HepG2 (cell line): ENCODE data around the gene TREH. TPM values are rescaled to one million over a fixed set of nuclear protein-coding genes. Genes with fewer than 3 reads are reported as not detected.

Source experiments
- KLF13 ChIP-seq: sonication (generic); formaldehyde crosslinking; IDR thresholded peaks from 2 replicates; pipeline ENCODE4 v1.4.0; 2020; ENCODE audit warnings: mild to moderate bottlenecking, missing genetic modification reagents
- MXI1 ChIP-seq: IDR thresholded peaks from 3 replicates; pipeline ENCODE4 v1.6.1; 2012; ENCODE audit warnings: low read depth, low read length, inconsistent platforms, borderline replicate concordance
- PAWR ChIP-seq: sonication (generic); formaldehyde crosslinking; IDR thresholded peaks from 2 replicates; pipeline ENCODE4 v1.4.0; 2020; ENCODE audit warnings: missing genetic modification reagents, mild to moderate bottlenecking, borderline replicate concordance
- SPEN ChIP-seq: sonication (generic); formaldehyde crosslinking; IDR thresholded peaks from 2 replicates; pipeline ENCODE4 v1.5.1; 2020; ENCODE audit warnings: low read depth, mild to moderate bottlenecking, missing genetic modification reagents
- STAG1 ChIP-seq: sonication (generic); formaldehyde crosslinking; IDR thresholded peaks from 2 replicates; pipeline ENCODE4 v1.4.0; 2020; ENCODE audit warnings: missing genetic modification reagents
- ZNF17 ChIP-seq: sonication (generic); formaldehyde crosslinking; IDR thresholded peaks from 2 replicates; pipeline ENCODE4 v1.5.0; 2020; ENCODE audit warnings: mild to moderate bottlenecking, missing genetic modification reagents
- ZNF20 ChIP-seq: sonication (generic); formaldehyde crosslinking; IDR thresholded peaks from 2 replicates; pipeline ENCODE4 v1.4.0; 2020; ENCODE audit warnings: mild to moderate bottlenecking, moderate library complexity, missing genetic modification reagents
- ZNF34 ChIP-seq: sonication (generic); formaldehyde crosslinking; IDR thresholded peaks from 2 replicates; pipeline ENCODE4 v1.4.0; 2020; ENCODE audit warnings: mild to moderate bottlenecking, missing genetic modification reagents, borderline replicate concordance
- ZNF543 ChIP-seq: sonication (generic); formaldehyde crosslinking; IDR thresholded peaks from 2 replicates; pipeline ENCODE4 v1.4.0; 2020; ENCODE audit warnings: mild to moderate bottlenecking, missing genetic modification reagents
- ZNF816 ChIP-seq: sonication (generic); formaldehyde crosslinking; IDR thresholded peaks from 2 replicates; pipeline ENCODE4 v1.8.0; 2022; ENCODE audit warnings: missing genetic modification reagents, mild to moderate bottlenecking, borderline replicate concordance
- polyA plus RNA-seq, 8 experiments: library from polyadenylated mRNA; depleted of rRNA in 3 of 8; stranded (reverse) in 7 of 8; unstranded in 1 of 8; fragments of >200 nt; fragmentation: Illumina TruSeq in 4 of 8; extraction: Trizol in 4 of 8; gene quantifications; 2 replicates each; pipeline versions ENCODE4 v1.2.1 to v1.2.3, GENCODE V29; 2011 to 2016; ENCODE audit warnings: low read depth in 4 of 8, missing spikeins in 1 of 8, mixed read lengths in 1 of 8; ENCODE audit not compliant: insufficient read depth in 1 of 8
- total RNA-seq, 5 experiments: library from RNA; depleted of rRNA; stranded (reverse); fragments of >200 nt; fragmentation: Illumina TruSeq; extraction: Trizol; gene quantifications; 2 replicates each; pipeline ENCODE4 v1.2.3, GENCODE V29; 2016; ENCODE audit warnings: low read depth in 1 of 5
- TF ChIP-seq, protein P1 (sequence below): IDR thresholded peaks from 2 replicates; pipeline ENCODE4 v1.6.1; 2012; ENCODE audit warnings: inconsistent platforms
- TF ChIP-seq, protein P2 (sequence below): sonication (generic); formaldehyde crosslinking; IDR thresholded peaks from 2 replicates; pipeline ENCODE4 v1.4.0; 2020; ENCODE audit warnings: missing genetic modification reagents
- TF ChIP-seq, protein P3 (sequence below): sonication (generic); formaldehyde crosslinking; IDR thresholded peaks from 2 replicates; pipeline ENCODE4 v1.5.1; 2020; ENCODE audit warnings: mild to moderate bottlenecking, missing genetic modification reagents, borderline replicate concordance
- TF ChIP-seq, protein P4 (sequence below), 2 experiments: IDR thresholded peaks; 2 replicates each; pipeline ENCODE4 v1.6.1; 2011 to 2012; ENCODE audit warnings: low read length in 2 of 2, borderline replicate concordance in 1 of 2, low read depth in 1 of 2, mild to moderate bottlenecking in 1 of 2, moderate library complexity in 1 of 2
- TF ChIP-seq, protein P5 (sequence below), 2 experiments: sonication (generic) in 1 of 2; formaldehyde crosslinking in 1 of 2; IDR thresholded peaks; 2 replicates each; pipeline versions ENCODE4 v1.4.0 to v1.6.1; 2018 to 2020; ENCODE audit warnings: missing genetic modification reagents in 2 of 2, borderline replicate concordance in 1 of 2, low read depth in 1 of 2, mild to moderate bottlenecking in 1 of 2, missing biosample characterization in 1 of 2

The TREH gene
- total and polyA plus RNA-seq, 2 of the 13 experiments (the other 11 are each of a cell fraction or from before 2014, with no cell fraction given), result 0.53 to 0.86 TPM

DNA sequence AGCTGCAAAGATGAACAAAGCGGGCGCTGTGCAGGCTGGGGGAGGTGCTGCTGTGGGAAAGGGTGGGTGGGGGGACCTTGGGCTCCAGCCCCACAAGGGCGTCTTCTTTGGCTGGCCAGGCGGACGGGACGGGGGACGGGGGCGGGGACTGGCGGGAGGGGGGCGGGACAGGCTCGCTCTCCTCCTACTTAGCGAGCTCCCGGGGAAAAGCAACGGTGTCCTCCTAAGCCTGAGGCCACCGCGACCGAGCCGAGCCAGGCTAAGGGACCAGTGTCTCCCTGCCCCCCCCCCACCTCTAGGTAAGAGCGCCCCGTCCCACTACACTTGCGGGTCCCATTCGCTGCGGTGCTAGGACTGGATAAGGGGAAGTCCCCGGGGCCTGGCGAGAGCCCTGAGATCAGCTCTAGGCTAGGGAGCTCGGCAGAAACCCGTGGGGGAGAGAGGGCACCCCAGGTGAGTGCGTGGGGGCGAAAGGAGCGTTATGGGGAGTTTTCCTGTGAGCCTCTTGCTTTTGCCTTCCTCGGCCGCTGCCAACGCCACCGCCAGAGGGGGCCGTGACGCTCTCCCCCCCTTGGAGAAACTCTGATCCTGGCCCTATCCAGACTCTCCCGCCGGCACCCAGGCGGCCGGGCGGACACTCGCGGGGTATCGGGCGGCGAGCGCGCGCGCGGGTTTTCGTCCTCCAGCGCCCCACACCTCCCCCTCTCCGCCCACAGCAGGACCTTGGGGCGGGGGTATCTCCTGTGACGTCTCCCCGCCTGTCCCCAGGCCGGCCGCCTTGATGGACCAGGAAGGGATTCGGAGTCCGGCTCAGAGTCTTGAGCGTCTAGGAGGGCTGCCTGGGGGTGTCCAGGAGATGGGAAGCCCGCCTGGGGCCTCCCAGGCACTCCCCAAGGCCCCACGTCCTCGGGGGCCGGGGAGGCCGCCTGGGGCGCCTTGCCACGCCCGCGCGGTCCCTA lies 71.8 kb downstream of the TREH start, which contains the start of gene PHLDB1 (continued):
- TF ChIP-seq KLF13 (CRISPR knock-in tag), result no peak
- no peak for TF ChIP-seq ZNF543 (CRISPR knock-in tag)
- TF ChIP-seq SPEN (CRISPR knock-in tag), result 0 out of 2 replicates have a peak, but pooled peaks have one; percentile 9
- TF ChIP-seq ZNF17 (CRISPR knock-in tag), result 0 out of 2 replicates have a peak, but pooled peaks have one; percentile 24
- peak; percentile 39; the same call in 1 of the 2 replicates for TF ChIP-seq STAG1 (CRISPR knock-in tag)
- TF ChIP-seq, protein P1, sequence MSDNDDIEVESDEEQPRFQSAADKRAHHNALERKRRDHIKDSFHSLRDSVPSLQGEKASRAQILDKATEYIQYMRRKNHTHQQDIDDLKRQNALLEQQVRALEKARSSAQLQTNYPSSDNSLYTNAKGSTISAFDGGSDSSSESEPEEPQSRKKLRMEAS, result peak; percentile 45; the same call in 1 of the 2 replicates
- TF ChIP-seq, protein P2, sequence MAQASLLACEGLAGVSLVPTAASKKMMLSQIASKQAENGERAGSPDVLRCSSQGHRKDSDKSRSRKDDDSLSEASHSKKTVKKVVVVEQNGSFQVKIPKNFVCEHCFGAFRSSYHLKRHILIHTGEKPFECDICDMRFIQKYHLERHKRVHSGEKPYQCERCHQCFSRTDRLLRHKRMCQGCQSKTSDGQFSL (CRISPR knock-in tag), result peak; percentile 84; the same call in 1 of the 2 replicates
- TF ChIP-seq, protein P3, sequence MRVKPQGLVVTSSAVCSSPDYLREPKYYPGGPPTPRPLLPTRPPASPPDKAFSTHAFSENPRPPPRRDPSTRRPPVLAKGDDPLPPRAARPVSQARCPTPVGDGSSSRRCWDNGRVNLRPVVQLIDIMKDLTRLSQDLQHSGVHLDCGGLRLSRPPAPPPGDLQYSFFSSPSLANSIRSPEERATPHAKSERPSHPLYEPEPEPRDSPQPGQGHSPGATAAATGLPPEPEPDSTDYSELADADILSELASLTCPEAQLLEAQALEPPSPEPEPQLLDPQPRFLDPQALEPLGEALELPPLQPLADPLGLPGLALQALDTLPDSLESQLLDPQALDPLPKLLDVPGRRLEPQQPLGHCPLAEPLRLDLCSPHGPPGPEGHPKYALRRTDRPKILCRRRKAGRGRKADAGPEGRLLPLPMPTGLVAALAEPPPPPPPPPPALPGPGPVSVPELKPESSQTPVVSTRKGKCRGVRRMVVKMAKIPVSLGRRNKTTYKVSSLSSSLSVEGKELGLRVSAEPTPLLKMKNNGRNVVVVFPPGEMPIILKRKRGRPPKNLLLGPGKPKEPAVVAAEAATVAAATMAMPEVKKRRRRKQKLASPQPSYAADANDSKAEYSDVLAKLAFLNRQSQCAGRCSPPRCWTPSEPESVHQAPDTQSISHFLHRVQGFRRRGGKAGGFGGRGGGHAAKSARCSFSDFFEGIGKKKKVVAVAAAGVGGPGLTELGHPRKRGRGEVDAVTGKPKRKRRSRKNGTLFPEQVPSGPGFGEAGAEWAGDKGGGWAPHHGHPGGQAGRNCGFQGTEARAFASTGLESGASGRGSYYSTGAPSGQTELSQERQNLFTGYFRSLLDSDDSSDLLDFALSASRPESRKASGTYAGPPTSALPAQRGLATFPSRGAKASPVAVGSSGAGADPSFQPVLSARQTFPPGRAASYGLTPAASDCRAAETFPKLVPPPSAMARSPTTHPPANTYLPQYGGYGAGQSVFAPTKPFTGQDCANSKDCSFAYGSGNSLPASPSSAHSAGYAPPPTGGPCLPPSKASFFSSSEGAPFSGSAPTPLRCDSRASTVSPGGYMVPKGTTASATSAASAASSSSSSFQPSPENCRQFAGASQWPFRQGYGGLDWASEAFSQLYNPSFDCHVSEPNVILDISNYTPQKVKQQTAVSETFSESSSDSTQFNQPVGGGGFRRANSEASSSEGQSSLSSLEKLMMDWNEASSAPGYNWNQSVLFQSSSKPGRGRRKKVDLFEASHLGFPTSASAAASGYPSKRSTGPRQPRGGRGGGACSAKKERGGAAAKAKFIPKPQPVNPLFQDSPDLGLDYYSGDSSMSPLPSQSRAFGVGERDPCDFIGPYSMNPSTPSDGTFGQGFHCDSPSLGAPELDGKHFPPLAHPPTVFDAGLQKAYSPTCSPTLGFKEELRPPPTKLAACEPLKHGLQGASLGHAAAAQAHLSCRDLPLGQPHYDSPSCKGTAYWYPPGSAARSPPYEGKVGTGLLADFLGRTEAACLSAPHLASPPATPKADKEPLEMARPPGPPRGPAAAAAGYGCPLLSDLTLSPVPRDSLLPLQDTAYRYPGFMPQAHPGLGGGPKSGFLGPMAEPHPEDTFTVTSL, result 0 out of 2 replicates have a peak, but pooled peaks have one; percentile 22
- no peak for TF ChIP-seq ZNF20
- TF ChIP-seq, protein P4, sequence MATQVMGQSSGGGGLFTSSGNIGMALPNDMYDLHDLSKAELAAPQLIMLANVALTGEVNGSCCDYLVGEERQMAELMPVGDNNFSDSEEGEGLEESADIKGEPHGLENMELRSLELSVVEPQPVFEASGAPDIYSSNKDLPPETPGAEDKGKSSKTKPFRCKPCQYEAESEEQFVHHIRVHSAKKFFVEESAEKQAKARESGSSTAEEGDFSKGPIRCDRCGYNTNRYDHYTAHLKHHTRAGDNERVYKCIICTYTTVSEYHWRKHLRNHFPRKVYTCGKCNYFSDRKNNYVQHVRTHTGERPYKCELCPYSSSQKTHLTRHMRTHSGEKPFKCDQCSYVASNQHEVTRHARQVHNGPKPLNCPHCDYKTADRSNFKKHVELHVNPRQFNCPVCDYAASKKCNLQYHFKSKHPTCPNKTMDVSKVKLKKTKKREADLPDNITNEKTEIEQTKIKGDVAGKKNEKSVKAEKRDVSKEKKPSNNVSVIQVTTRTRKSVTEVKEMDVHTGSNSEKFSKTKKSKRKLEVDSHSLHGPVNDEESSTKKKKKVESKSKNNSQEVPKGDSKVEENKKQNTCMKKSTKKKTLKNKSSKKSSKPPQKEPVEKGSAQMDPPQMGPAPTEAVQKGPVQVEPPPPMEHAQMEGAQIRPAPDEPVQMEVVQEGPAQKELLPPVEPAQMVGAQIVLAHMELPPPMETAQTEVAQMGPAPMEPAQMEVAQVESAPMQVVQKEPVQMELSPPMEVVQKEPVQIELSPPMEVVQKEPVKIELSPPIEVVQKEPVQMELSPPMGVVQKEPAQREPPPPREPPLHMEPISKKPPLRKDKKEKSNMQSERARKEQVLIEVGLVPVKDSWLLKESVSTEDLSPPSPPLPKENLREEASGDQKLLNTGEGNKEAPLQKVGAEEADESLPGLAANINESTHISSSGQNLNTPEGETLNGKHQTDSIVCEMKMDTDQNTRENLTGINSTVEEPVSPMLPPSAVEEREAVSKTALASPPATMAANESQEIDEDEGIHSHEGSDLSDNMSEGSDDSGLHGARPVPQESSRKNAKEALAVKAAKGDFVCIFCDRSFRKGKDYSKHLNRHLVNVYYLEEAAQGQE (IDR thresholded peaks at IDR 0.05; ENCODE audit: borderline replicate concordance in 1 of 2, low read depth in 1 of 2, low read length in 2 of 2), result no peak
- TF ChIP-seq, protein P5, sequence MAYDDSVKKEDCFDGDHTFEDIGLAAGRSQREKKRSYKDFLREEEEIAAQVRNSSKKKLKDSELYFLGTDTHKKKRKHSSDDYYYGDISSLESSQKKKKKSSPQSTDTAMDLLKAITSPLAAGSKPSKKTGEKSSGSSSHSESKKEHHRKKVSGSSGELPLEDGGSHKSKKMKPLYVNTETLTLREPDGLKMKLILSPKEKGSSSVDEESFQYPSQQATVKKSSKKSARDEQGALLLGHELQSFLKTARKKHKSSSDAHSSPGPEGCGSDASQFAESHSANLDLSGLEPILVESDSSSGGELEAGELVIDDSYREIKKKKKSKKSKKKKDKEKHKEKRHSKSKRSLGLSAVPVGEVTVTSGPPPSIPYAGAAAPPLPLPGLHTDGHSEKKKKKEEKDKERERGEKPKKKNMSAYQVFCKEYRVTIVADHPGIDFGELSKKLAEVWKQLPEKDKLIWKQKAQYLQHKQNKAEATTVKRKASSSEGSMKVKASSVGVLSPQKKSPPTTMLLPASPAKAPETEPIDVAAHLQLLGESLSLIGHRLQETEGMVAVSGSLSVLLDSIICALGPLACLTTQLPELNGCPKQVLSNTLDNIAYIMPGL (CRISPR knock-in tag; IDR thresholded peaks at IDR 0.05; ENCODE audit: borderline replicate concordance in 1 of 2, low read depth in 1 of 2), result peak; percentile 49 to 68; a peak in 3 of 4 replicates
- TF ChIP-seq ZNF816, result 0 out of 2 replicates have a peak, but pooled peaks have one; percentile 47
- TF ChIP-seq MXI1, result 0 out of 3 replicates have a peak, but pooled peaks have one; percentile 38
- no peak for TF ChIP-seq PAWR (CRISPR knock-in tag)
- TF ChIP-seq ZNF34, result no peak
